Vagina (tissue), 2 donors: Measurements from ENCODE around the gene CTNNA3.

ENCODE experiments used
- POLR2A ChIP-seq, 2 donors: fragments of 450-650 bp; IDR thresholded peaks; one replicate each; pipeline ENCODE4 v1.6.1; 2017; ENCODE audit warnings: antibody characterized with exemption in 2 of 2, mild to moderate bottlenecking in 2 of 2, moderate library complexity in 2 of 2
- TF ChIP-seq, protein P1 (sequence below), 3 experiments: fragments of 450-650 bp in 2 of 3; fragments of 200-600 bp in 1 of 3; sonication (generic) in 1 of 3; IDR thresholded peaks; one replicate each; pipeline ENCODE4 v1.5.1; 2017 to 2019; ENCODE audit warnings: antibody characterized with exemption in 3 of 3, mild to moderate bottlenecking in 2 of 3, moderate library complexity in 2 of 3

DNA sequence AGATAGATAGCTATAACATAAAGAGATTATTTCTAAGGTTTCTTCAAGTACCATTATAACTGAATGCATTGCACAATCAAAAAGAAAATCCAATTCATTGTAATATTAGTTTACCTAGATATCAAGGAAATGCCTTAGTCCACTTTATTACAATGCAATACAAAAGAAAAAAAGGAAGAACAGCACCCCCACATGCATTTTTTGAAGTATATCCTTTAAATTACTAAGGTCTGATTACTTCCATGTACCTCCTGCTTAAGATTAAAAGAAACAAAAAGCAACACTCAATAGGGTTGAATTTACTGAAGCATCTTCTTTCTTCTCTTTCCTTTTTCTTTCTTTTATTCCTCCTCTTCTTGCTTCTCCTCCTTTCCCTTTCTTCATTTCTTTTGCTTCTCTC is 1743.9 kb downstream of the CTNNA3 start:
- TF ChIP-seq, protein P1, sequence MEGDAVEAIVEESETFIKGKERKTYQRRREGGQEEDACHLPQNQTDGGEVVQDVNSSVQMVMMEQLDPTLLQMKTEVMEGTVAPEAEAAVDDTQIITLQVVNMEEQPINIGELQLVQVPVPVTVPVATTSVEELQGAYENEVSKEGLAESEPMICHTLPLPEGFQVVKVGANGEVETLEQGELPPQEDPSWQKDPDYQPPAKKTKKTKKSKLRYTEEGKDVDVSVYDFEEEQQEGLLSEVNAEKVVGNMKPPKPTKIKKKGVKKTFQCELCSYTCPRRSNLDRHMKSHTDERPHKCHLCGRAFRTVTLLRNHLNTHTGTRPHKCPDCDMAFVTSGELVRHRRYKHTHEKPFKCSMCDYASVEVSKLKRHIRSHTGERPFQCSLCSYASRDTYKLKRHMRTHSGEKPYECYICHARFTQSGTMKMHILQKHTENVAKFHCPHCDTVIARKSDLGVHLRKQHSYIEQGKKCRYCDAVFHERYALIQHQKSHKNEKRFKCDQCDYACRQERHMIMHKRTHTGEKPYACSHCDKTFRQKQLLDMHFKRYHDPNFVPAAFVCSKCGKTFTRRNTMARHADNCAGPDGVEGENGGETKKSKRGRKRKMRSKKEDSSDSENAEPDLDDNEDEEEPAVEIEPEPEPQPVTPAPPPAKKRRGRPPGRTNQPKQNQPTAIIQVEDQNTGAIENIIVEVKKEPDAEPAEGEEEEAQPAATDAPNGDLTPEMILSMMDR (IDR thresholded peaks at IDR 0.05) = no peak
- TF ChIP-seq POLR2A (IDR thresholded peaks at IDR 0.05) = no peak
